GM19452 (cell line): ENCODE measurements around the gene GPR82.
"Not testable (repeated sequence)": the region's sequence is repeated elsewhere in the genome, so short reads cannot be mapped to it uniquely, and the experiment has no call there.

ENCODE experiments used
- ATAC-seq: cut with Tn5 transposase; IDR thresholded peaks from one replicate; pipeline ENCODE4 v1.9.1; 2021; ENCODE audit not compliant: unreplicated experiment

The GPR82 gene

GRCh38 chrX:41718481-41719235 is 5.3 kb upstream of the GPR82 start:
- no peak for ATAC-seq

- ATAC-seq = not testable (repeated sequence)
Observed at GRCh38 chrX:41719610-41720009, 4.4 kb upstream of the GPR82 start.

- ATAC-seq = peak; percentile 80
Observed at GRCh38 chrX:41720125-41720779, 3.7 kb upstream of the GPR82 start.

GRCh38 chrX:41721590-41721989 is 2.4 kb upstream of the GPR82 start:
- ATAC-seq = peak; percentile 39

- ATAC-seq = no peak
Observed at GRCh38 chrX:41722214-41722613, 1.8 kb upstream of the GPR82 start.

GRCh38 chrX:41722816-41723618 is 964 bp upstream of the GPR82 start:
- no peak for ATAC-seq

GRCh38 chrX:41728125-41728524 is 4.1 kb downstream of the GPR82 start:
- no peak for ATAC-seq

GRCh38 chrX:41730081-41730480 is 6.1 kb downstream of the GPR82 start:
- no peak for ATAC-seq

- ATAC-seq = no peak
Observed at GRCh38 chrX:41732260-41732659, 8.3 kb downstream of the GPR82 start.

- ATAC-seq = peak; percentile 96
Observed at GRCh38 chrX:41733939-41734338, 10.0 kb downstream of the GPR82 start.

- ATAC-seq = no peak
Observed at GRCh38 chrX:41734530-41734929, 10.5 kb downstream of the GPR82 start.

GRCh38 chrX:41737065-41737464 is 13.1 kb downstream of the GPR82 start:
- ATAC-seq = no peak

GRCh38 chrX:41739871-41740270 is 15.9 kb downstream of the GPR82 start:
- ATAC-seq = no peak

GRCh38 chrX:41750716-41751115 is 26.7 kb downstream of the GPR82 start:
- ATAC-seq = no peak

GRCh38 chrX:41758401-41758800 is 34.4 kb downstream of the GPR82 start:
- no peak for ATAC-seq

- no peak for ATAC-seq
Observed at GRCh38 chrX:41759817-41760216, 35.8 kb downstream of the GPR82 start.

GRCh38 chrX:41761169-41761568 is 37.2 kb downstream of the GPR82 start:
- ATAC-seq = no peak

- no peak for ATAC-seq
Observed at GRCh38 chrX:41761702-41762101, 37.7 kb downstream of the GPR82 start.

- ATAC-seq = no peak
Observed at GRCh38 chrX:41779030-41779564, 55.1 kb downstream of the GPR82 start.
